ENCODE data around the gene PCBP1.
"Not testable (repeated sequence)": the region's sequence is repeated elsewhere in the genome, so short reads cannot be mapped to it uniquely, and the experiment has no call there.

Gene PCBP1

DNA sequence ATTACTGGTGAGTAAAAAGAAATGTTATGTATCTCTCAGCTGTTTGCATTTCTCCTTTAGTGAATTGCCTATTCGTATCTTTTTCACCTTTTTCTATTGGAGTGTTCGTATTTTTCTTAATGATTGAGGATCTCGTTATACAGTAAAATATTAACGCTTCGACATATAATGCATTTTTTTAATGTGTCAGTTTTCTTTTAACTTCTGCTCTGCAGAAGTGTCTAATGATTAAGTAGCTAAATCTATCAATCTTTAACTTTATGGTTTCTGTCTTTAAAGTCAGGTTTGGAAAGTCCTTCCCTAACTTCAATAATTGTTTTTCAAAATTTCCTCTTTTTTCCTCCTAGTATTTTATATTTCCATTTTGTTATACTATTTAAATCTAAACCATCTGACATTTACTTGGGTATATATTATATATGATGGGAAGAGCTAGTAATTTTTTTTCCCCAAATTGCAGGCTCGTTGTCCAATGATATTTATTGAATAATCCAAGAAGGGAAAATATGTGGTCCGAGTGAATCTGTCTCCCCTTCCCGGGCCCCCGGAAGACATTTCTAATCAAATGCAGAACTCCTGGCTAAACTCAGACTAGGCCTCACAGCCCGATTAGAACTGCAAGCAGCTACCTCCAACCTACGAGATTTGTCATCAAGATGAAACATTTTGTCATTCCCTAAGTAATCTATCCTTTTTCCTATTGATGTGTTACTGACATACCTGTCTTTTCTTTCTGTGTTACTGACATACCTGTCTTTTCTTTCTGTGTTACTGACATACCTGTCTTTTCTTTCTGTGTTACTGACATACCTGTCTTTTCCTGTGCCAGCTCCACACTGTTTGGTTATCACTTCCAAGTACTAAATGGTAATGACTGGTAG is 17.2 kb downstream of the PCBP1 start:
- no peak overlapping the region for H3K9ac ChIP-seq
- H3K79me2 ChIP-seq (ENCODE audit: insufficient read depth, low read depth) = no peaks in the 10 kb centered on the region
- peaks cover 20% of the 10 kb centered on the region for H3K4me1 ChIP-seq (ENCODE audit: low read depth, poor library complexity, severe bottlenecking)
- no peak overlapping the region for H3K4me2 ChIP-seq
- H3K36me3 ChIP-seq (ENCODE audit: insufficient read depth) = no peaks in the 10 kb centered on the region
- H4K20me1 ChIP-seq (ENCODE audit: insufficient read depth) = no peaks in the 10 kb centered on the region
- no peaks in the 10 kb centered on the region for H3K27me3 ChIP-seq (ENCODE audit: insufficient read depth, low read depth)
- no peak overlapping the region for H3K27ac ChIP-seq
- no peak overlapping the region for H3K4me3 ChIP-seq (IDR thresholded peaks at IDR 0.05; ENCODE audit: insufficient read depth, low read depth, low read length)
- TF ChIP-seq CTCF (conservative IDR thresholded peaks at IDR 0.05; ENCODE audit: low read depth, low read length) = no peak
- no peak overlapping the region for H2AFZ ChIP-seq (ENCODE audit: low read depth)

DNA sequence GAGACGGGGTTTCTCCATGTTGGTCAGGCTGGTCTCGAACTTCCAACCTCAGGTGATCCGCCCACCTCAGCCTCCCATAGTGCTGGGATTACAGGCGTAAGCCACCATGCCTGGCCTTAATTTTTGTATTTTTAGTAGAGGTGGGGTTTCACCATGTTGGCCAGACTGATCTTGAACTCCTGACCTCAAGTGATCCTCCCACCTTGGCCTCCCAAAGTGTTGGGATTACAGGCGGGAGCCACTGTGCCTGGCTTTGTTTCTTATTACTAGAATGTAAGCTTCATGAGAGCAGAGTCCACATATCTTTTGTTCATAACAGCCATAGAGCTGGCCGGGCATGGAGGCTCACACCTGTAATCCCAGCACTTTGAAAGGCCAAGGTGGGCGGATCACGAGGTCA is 18.9 kb downstream of the PCBP1 start:
- not testable (repeated sequence) for H3K36me3 ChIP-seq (ENCODE audit: insufficient read depth); H3K4me2 ChIP-seq; H4K20me1 ChIP-seq (ENCODE audit: insufficient read depth); H3K27ac ChIP-seq; H3K27me3 ChIP-seq (ENCODE audit: insufficient read depth, low read depth); H3K4me3 ChIP-seq (IDR thresholded peaks at IDR 0.05; ENCODE audit: insufficient read depth, low read depth, low read length); H3K79me2 ChIP-seq (ENCODE audit: insufficient read depth, low read depth); H3K9ac ChIP-seq; H2AFZ ChIP-seq (ENCODE audit: low read depth)
- H3K4me1 ChIP-seq (ENCODE audit: low read depth, poor library complexity, severe bottlenecking) = peaks cover 12% of the 10 kb centered on the region

DNA sequence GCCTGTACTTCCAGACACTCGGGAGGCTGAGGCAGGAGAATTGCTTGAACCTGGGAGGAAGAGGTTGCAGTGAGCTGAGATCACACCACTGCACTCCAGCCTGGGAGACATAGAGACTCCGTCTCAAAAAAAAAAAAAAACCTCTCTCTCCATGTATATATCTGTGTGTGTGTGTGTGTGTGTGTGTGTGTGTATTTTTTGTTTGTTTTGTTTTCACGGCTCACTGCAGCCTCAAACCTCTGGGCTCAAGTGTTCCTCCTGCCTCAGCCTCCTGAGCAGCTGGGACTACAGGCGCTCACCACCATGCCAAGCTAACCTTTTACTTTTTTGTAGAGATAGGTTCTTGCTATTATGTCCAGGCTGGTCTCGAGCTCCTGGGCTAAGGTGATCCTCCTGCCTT is 23.1 kb downstream of the PCBP1 start:
- not testable (repeated sequence) for H3K27ac ChIP-seq; H4K20me1 ChIP-seq (ENCODE audit: insufficient read depth); H3K27me3 ChIP-seq (ENCODE audit: insufficient read depth, low read depth); H3K4me2 ChIP-seq; H3K4me3 ChIP-seq (IDR thresholded peaks at IDR 0.05; ENCODE audit: insufficient read depth, low read depth, low read length); H3K9ac ChIP-seq; H3K36me3 ChIP-seq (ENCODE audit: insufficient read depth); H3K79me2 ChIP-seq (ENCODE audit: insufficient read depth, low read depth); H3K4me1 ChIP-seq (ENCODE audit: low read depth, poor library complexity, severe bottlenecking); H2AFZ ChIP-seq (ENCODE audit: low read depth)

DNA sequence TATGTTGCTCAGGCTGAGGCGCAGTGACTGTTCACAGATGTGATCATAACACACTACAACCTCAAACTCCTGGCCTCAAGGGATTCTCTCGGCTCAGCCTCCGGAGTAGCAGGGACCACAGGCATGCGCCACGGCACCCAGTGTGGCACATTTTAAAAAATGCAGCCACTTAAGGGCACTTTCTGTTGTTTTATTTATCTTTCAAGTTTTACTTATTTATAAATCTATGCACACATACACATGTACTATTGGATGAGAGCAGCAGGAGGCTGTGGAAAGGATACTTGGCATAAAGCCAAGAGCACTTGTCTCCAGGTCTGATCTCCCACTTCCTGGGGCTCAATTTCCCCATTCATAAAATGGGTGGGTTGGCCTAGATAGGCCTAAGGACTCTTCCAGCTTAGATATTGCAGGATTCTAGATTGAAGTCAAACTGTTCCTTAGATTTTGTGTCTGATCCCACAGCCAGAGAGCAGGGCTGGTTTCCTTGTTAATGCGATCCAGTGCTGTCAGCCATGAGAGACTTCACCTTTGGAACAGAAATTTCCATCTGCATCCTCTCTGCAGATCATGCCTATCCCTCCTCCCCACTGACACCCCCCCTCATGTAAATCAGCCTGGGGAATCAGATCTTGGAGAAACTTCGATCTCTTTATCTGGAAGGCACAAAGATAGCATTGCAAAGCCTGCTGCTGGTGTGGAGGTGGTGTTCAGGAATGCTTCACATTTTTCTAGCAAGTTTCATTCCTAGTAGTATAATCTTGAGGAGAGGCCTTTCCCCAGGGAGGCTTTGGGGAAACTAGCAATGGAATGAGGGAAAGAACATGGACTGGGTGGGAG is 24.7 kb downstream of the PCBP1 start:
- no peaks in the 10 kb centered on the region for H3K27me3 ChIP-seq (ENCODE audit: insufficient read depth, low read depth)
- no peak for TF ChIP-seq CTCF (conservative IDR thresholded peaks at IDR 0.05; ENCODE audit: low read depth, low read length)
- H3K9ac ChIP-seq = no peak overlapping the region
- no peak overlapping the region for H3K4me3 ChIP-seq (IDR thresholded peaks at IDR 0.05; ENCODE audit: insufficient read depth, low read depth, low read length)
- H4K20me1 ChIP-seq (ENCODE audit: insufficient read depth) = no peaks in the 10 kb centered on the region
- H3K36me3 ChIP-seq (ENCODE audit: insufficient read depth) = no peaks in the 10 kb centered on the region
- H3K27ac ChIP-seq = no peak overlapping the region
- H3K79me2 ChIP-seq (ENCODE audit: insufficient read depth, low read depth) = no peaks in the 10 kb centered on the region
- no peak overlapping the region for H3K4me2 ChIP-seq
- no peak overlapping the region for H2AFZ ChIP-seq (ENCODE audit: low read depth)
- H3K4me1 ChIP-seq (ENCODE audit: low read depth, poor library complexity, severe bottlenecking) = no peaks in the 10 kb centered on the region

- Histone ChIP-seq H3K4me1 (ENCODE audit: low read depth, poor library complexity, severe bottlenecking) (peaks cover 12% of the 10 kb centered on the region), H2AFZ (ENCODE audit: low read depth) (no peak overlapping the region), H3K27ac (no peak overlapping the region), H4K20me1 (ENCODE audit: insufficient read depth) (no peaks in the 10 kb centered on the region), H3K4me2 (no peak overlapping the region), H3K4me3 (IDR thresholded peaks at IDR 0.05; ENCODE audit: insufficient read depth, low read depth, low read length) (no peak overlapping the region), H3K36me3 (ENCODE audit: insufficient read depth) (no peaks in the 10 kb centered on the region), H3K27me3 (ENCODE audit: insufficient read depth, low read depth) (no peaks in the 10 kb centered on the region), H3K79me2 (ENCODE audit: insufficient read depth, low read depth) (no peaks in the 10 kb centered on the region), H3K9ac (no peak overlapping the region)
- TF ChIP-seq CTCF (conservative IDR thresholded peaks at IDR 0.05; ENCODE audit: low read depth, low read length) = no peak
These were observed 26.2 kb downstream of the PCBP1 start for GRCh38 chr2:70113359-70114070.
